ENCODE results near the gene SLC16A9.

SLC16A9 gene

DNA sequence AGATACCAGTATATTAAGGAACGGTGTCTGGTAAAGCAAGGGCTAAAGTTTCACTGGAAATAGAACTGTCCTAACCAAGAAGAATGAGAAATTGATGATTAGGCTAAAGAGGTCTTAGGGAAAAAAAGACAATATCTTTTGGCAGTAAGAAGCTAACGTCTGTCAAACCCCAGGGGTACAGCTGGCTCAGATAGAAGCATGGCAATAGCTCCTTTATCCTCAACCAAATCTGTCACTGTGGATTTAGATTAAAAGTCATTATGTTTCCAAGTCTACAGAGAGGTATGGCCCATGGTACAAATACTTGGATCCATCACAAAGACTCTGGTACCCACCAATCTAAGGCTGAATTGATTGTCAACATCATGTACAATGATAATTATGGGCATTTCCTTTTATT, 8.6 kb upstream of the SLC16A9 start:
- DNase-seq, result no peak

DNA sequence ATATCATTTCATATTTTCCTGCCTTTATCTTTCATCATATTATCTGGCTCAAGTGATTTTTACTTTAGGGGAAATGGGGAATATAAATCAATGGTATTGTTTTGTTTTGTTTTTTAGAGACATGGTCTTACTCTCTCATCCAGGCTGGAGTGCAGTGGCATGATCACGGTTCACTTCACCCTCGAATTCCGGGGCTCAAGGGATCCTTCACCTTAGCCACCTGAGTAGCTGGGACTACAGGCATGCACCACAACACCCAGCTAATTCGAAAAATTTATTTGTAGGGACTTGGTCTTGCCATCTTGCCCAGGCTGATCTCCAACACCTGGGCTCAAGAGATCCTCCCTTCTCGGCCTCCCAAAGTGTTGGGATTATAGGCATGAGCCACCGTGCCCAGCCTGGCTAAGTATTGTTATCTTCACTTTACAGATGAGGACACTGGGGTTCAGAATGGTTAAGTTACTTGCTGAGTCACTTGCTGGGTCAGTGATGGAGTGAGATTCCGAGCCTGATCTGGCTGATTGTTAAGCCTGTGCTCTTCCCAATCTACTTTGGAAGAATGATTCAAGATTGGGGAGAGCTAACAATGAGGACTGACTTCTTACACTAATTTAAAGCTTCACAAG, 3.7 kb upstream of the SLC16A9 start:
- no peak for DNase-seq

DNA sequence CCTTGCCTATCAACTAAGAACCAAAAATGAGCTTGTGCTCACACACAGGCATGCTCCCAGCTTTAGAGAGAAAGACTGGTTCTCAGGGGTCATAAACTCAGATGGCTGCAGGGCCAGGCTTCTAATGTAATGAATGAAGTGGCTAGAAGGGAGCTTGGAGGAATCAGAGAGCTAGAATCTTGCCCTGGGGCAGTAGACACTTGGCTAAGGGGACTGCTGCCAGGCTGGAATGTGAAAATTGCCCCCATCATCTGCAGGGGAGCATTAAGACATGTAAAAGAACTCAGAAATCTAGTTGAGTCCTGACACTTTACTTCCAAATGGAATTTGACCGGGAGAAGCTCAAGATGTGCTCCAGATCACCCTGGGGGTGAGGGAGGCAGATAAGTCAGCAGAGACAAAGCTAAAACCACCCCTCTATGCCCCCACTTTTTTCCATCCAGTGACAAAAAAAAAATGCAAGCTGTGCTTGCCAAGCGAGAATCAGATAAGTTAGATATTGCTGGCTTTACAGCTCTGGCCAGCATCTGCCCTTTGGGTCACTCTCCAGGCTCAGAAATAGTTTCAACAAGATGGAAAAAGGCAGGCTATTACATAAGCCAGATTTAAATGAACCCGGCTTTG, 2.3 kb upstream of the SLC16A9 start:
- DNase-seq, result no peak

DNA sequence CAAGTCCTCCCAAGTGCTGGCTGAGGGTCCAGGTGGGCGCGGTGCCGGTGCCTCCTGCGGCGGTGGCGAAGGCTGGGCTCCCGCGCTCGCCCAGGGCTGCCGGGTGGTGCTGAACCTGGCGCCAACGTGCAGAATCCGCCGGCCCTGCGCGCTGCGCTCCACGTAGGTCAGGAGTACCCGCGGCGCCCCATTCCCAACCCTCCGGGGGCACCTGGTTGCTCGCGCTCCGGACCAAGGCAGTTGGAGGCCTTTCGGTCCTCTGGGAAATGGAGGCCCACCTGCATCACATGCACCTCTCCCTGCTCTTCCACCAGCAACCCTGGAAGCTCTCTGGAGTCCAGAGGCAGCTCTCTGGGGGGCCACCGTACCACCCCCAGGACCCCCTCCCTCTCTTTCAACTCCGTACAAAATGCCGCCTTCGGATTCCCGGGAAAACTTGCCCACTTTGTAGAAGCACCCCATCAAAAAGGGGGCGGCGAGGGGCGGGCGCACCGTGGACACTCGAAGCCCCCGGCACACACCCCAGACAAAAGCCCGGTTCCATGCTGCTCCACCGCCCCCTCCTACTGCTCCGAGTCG, 745 bp downstream of the SLC16A9 start:
- no peak for DNase-seq

DNA sequence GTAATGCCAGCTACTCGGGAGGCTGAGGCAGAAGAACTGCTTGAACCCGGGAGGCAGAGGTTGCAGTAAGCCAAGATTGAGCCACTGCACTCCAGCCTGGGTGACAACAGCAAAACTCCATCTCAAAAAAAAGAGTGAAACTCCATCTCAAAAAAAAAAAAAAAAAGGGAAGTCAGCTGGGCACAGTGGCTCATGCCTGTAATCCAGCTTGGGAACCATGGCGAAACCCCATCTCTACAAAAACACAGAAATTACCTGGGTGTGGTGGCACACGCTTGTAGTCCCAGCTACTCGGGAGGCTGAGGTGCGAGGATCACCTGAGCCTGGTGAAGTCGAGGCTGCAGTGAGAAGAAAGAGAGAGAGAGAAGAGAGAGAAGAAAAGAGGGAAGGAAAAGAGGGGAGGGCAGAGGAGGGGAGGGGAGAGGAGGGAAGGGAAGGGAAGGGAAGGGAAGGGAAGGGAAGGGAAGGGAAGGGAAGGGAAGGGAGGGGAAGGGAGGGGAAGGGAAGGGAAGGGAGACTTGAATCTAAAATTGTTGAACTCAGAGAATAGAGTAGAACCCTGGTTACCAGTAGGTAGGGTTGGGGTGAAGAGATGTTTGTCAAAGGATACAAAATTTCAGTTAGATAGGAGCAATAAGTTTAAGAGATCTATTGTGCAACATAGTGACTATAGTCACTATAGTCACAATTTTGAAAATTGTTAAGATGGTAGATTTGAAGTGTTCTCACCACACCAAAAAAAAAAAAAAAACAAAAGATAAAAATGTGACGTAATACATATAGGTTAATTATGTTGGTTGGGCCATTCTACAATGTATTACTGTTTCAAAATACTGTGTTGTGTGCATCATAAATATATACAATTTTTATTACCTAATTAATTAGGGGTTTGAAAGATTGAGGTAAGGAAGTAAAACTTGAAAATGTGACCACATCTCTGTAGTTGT, 2.5 kb downstream of the SLC16A9 start:
- DNase-seq, result no peak

DNA sequence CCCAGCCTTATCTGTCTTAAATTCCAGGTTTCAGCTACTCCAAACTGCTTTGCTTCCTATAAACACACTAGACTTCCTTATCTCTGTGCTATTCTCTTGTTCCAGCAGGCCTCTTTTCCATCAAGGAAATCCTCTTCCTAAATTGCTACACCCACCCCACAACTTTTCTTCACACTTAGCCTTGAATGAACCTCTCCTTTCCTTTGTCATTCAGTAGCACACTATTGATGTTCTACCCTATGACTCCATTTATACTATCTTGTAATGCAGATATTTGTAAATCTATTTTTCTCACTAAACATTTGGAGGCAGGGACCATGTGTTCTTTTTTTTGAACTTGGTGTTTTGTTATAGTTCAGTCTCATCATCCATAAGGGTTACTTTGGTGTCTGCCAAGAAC, 3.7 kb downstream of the SLC16A9 start:
- no peak for DNase-seq

DNA sequence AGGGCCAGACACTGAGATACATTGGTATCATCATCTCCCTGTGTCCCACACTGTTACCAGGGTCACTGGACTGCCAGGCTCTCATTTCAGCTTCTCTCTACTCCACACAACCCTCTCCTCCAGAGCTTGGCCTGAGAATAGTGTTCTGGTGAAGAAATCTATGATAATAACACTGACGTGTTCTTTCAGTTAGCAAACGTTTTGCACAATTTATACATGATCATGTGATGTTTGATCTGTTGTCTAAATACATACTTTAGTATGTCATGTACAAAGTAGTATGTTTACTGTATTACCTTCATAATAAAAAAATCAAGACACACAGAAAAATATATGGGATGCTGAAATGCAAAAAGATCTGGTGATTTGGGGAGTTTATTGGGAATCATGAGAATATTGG, 5.0 kb downstream of the SLC16A9 start:
- DNase-seq, result no peak

DNA sequence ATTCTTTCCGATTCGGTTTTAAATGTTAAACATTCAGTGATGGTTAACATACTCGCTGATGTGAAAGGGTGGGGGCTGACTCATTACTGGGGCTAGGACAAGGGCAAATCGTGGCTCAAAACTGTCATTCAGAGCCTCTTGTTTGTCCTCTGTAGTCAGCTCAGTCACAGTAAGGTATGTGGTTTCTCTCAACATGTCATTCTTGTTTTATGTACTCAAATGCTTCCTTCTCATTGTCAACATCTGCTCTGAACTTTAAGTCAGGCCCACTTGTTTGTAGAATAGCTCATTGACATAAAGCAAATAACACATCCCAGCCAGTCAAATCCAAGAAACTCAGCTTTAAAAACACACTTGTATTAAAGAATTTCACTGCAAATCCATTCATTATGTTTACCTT, 7.3 kb downstream of the SLC16A9 start:
- no peak for DNase-seq

DNA sequence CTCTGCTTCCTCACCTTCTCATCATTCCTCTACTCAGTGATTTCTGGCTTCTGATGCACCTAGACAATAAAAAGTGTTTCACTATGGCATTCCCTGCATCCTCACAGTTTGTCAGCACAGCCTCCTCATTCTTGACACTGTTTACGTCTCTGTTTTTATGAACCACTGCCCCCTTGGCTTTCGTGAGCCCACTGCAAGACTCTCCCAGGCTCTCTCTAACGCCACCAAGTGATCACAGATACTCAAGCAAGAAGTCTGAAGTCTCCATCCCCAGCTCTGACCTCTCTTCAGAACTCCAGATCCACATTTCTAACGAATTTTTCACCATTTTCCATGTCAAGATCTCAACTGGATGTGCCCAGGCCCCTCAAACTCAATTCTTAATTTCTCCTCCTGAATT, 8.9 kb downstream of the SLC16A9 start:
- DNase-seq, result no peak

DNA sequence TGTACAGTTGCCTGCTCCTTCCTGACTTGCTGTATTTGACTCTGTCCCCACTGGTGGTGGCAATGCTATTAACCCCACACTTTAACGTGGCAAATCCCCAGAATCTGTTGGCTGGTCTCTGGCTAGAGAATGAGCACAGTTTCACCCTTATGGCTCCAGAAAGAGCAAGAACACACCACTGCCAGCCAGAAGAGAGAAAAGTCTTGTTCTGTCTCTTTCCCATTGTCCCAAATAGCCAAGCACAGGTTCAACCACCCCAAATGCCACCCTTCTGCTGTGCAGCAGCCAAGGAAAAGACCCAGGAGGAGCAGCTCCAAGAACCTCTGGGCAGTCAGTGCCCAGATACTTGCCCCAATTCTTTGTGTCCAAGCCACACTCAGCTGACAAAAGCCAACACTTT, 11.3 kb downstream of the SLC16A9 start:
- no peak for DNase-seq

DNA sequence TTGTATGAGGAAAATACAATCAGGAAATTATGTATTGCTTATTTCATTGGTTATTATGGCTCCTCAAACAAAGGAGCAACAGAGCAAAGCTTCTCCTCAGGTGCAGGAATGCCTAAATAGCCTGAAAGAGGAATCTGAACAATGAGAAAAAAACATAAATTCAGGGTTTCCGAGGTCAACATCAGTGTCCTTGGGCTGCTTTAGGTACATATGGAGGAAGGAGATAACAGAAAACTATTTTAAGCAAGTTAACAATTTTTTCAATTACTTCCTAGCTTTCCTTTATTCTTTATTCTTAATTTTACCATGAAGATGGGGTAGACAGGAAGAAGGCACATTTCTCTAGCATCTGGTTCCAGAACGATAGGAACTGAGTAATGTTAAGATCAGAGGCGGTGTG, 14.0 kb downstream of the SLC16A9 start:
- no peak for DNase-seq

DNA sequence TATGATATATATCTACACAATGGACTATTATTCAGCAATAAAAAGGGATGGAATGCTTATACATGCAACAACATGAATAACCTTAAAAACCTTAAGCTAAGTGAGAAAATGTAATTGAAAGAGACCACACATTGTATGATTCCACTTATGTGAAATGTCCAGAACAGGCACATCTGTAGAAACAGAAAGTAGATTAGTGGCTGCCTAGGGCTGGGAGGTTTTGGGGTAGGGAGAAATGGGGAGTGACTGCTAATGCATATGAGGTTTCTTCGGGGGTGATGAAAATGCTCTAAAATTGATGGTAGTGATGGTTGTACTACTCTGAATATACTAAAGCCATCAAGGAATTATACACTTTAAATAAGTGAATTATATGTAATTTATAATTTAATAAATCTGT, 14.7 kb downstream of the SLC16A9 start:
- no peak for DNase-seq

DNA sequence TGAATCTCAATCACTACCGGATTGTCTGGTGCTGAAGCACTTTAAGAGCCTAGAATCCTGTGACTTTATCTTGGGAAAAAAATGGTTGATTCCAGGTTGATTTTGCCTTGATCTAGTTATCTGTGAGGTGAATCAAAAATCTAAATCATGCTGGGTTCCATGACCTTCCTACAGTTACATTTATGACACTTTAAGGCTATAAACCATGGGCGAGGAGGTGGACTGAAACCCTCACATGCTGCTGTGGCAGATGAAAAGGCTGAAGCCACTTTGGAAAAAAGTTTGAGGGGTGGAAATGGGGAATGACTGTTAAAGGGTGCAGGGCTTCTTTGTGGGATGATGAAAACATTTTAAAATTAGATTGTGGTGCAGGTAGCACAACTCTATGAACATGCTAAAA, 17.5 kb downstream of the SLC16A9 start:
- DNase-seq, result no peak

DNA sequence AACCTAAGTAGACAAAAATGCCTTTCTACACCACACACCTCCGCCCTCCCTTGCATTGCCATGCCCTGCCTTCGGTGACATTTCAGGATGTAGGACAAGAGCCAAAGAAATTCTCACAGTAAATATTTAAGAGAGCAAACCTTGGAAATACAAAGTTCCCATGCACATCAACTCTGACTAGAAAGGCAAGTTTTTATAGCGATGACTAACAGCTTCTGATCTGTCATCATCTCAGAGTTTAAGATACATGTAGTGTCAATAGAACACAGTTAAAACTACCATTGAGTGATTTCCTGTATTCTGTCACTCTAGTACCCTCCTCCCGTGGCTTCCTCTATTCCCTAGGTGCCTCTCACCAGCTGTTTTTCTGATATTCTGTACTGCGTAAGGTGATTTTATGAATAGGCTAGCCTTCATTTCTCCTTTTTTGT, 20.7 kb downstream of the SLC16A9 start:
- DNase-seq, result no peak

DNA sequence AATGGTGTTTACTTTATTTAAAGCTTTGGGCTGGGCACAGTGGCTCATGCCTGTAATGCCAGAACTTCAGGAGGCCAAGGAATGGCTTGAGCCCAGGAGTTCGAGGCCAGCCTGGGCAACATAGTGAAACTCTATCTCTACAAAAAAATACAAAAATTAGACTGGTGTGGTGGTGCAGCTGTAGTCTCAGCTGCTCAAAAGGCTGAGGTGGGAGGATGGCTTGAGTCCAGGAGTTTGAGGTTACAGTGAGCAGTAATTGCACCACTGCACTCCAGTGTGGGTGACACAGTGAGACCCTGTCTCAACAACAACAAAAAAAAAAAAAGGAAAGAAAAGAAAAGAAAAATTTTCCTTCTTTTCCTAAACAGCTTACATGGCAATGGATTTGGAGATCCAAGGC, 22.0 kb downstream of the SLC16A9 start:
- no peak for DNase-seq

DNA sequence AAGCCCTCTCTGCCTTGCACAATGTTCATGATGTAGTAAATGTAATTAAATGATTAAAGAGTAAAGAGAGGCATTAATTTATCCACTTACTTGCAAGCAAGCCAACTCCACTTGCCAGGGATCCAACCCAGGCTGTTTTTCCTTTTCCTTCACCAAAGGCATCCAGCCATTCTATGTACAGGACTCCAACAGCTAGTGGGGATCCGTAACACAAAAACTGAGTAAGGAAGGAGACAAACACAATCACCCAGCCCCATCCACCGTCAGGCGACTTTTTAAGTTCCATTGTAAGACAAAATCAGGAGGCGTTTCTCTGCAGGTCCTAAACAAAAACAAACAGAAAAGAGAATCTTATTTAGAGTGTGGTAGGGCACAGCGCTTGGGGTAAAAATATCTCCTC, 25.6 kb downstream of the SLC16A9 start:
- no peak for DNase-seq

DNA sequence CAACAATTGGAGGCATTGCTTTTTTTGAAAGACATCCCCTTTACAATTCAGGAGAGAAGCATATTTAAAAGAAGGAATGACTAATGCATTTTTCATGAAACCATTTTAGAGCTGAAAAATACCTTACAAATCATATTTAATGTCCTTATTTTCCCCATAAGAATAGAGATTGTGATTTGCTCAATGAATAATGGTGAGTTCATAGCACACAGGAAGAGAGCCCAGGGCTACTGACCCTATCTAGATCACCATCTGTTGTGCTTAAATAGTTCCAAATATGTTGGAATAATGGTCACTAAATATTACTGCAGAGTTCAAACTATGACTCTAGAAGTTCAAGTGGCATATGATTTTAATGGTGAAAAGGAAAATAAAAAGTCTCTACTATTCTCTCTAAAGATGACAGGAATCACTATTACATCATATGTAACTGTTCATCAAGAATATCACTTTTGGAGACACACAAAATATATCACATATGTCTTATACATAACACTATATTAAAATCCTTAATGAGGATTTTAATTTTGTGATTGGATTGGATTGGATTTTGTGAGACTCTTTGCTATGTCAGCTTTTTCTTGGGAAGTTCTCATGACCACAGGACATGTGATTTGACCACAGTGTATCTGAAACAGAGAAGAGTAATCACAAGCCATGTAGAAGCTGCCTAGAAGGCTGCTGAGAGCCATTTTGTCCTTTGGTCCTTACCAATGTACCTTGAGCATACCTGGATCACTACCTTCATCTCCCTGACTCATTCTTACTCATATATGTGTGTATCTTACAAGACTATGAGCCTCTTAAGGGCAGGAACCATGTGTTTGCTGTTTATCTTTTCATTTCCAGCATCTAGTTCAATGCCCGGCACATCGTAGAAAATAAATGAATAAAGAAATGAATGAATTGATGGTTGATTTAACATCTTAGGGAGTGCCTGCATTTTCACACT, 26.4 kb downstream of the SLC16A9 start:
- no peak for DNase-seq

DNA sequence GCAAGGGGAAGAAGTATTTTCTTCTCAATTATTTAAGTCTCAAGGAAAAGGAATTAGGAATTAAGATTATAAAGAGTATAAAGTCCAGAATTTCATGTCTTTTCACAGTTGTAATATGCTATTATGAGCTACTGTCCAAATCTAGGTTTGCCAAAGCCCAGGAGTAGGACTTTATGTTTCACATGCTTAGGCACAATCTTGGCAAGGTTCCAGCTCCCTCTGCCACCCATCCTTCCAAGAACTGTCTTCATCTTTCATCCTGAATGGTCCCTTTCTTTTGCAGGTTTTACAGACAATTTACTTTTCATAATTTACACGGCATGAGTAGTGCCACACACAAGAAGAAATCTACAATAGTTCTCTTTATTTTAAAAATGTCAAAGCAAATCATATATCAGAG, 29.5 kb downstream of the SLC16A9 start:
- no peak for DNase-seq

DNA sequence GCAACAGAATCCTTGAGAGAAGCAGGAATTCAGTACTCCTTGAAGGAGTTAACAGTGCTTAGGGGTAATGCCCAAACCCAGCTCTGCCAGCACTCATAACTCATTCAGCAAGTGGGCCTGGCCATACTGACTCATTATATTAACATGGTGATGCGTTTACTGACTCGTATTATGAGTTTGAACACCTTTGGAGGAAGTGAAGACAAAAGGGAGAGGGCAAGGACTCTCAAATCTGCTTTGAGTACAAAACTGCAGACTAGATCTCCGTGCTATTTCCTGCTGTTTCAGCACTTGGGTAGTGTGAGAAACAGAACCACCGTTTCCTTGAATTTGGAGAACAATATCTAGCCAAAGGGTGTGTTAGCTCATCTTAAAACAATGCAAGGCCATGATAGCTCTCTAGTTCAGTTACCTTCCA, 30.8 kb downstream of the SLC16A9 start:
- DNase-seq, result no peak

DNA sequence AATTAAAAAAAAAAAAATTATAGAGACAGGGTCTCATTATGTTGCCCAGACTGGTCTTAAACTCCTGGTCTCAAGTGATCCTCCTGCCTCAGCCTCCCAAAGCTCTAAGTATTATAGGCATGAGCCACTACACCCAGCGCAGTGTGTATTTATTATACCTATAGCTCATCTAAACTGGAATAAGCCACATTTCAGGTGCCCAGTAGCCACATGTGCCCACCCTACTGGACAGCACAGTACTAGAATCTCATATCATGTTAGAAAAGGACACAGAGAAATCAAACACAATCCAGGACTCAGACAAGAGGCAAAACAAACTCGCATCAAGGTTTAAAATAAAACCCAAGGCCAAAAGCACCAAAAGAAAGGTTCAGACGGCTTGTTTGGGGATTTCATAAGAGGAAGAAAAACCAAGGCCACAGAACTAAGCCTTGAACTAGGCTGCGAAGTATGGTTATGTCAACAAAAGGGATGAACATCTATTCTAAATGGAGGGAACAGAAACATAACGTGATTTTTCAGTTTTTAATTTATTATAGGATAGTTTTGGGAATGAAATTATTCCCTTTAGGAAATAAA, 32.3 kb downstream of the SLC16A9 start:
- no peak for DNase-seq

DNA sequence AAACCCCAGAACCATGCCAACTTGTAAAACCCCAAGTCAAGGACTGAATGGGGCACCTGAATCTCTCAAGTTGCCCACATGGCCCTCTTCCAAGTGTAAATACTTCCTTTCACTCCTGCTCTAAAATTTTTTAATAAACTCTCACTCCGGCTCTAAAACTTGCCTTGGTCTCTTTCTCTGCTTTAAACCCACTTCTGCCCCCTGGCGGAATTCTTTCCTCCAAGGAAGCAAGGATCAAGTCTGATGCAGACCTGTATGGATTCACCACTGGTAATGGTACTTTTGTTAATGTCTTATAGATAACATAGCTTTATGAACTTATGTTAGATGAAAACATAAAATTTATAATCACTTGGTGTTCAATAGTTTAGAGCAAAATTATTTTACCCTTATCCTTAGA, 33.8 kb downstream of the SLC16A9 start:
- no peak for DNase-seq

DNA sequence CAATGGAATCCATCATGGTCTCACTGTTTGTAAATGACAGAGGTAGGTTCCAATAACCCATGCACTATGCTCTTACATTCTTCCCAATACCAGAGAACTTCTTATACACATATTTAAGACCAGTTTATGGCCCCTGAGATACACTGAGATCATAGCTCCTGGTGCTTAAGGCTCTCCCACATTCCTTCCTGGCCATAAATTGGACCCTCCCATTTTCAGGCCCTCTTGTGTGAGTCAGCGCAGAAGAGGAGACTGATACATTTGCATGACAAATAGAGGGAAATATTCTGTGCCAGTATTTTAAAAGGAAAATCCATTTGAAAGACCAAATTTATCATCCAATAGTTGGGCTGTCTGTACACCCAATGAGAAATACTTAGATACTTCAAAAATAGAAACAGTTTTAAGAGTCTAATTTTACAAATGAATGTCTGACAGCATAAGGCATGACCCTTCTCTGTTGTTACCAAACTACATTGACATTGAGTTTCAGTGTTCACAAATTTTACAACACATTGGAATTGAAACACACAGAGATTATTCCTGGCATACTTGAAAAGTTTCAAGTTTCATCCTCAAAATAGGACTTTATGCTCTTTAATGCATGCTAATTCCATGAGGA, 35.3 kb downstream of the SLC16A9 start:
- no peak for DNase-seq

All from DMS 273 treated with DMSO at 0.1 percent for 48 hours (cell line).